Breast epithelium (tissue), 4 donors: ENCODE results near the gene UTP14A. TPM values are rescaled to one million over a fixed set of nuclear protein-coding genes. Genes with fewer than 3 reads are reported as not detected.
A peak's percentile ranks its signal among the peaks of the same experiment; 100 is the strongest.

ENCODE experiments used
- DNase-seq, 2 donors: peaks; one replicate each; pipeline ENCODE4 v3.0.0-alpha.2; 2019; ENCODE audit warnings: low spot score in 2 of 2
- H3K27ac ChIP-seq, 2 donors: fragments of 200-600 bp; sonication (generic) in 1 of 2; one replicate each; pipeline ENCODE4 v1.5.1; 2016 to 2019; ENCODE audit warnings: mild to moderate bottlenecking in 1 of 2
- H3K27me3 ChIP-seq, 2 donors: fragments of 200-600 bp; sonication (generic) in 1 of 2; one replicate each; pipeline versions ENCODE4 v1.5.1 to v1.6.0; 2017 to 2019; ENCODE audit warnings: control low read depth in 1 of 2, mild to moderate bottlenecking in 1 of 2
- H3K36me3 ChIP-seq: fragments of 200-600 bp; one replicate; pipeline ENCODE4 v1.5.1; 2019
- H3K4me1 ChIP-seq, 2 donors: fragments of 200-600 bp; sonication (generic); one replicate each; pipeline ENCODE4 v1.5.1; 2016 to 2019; ENCODE audit warnings: control low read depth in 1 of 2
- H3K4me3 ChIP-seq, 3 donors: fragments of 200-600 bp; sonication (generic); 1 replicate in 2 of 3; 2 replicates in 1 of 3; pipeline ENCODE4 v1.5.1; 2016 to 2019; ENCODE audit warnings: mild to moderate bottlenecking in 3 of 3, moderate library complexity in 2 of 3
- H3K9me3 ChIP-seq, 2 donors: fragments of 200-600 bp; sonication (generic) in 1 of 2; one replicate each; pipeline ENCODE4 v1.5.1; 2016 to 2019; ENCODE audit warnings: control low read depth in 1 of 2
- CTCF ChIP-seq, 3 donors: fragments of 450-650 bp; IDR thresholded peaks; one replicate each; pipeline ENCODE4 v1.5.1; 2016 to 2017; ENCODE audit warnings: antibody characterized with exemption in 3 of 3, mild to moderate bottlenecking in 3 of 3, moderate library complexity in 3 of 3
- POLR2A ChIP-seq: fragments of 450-650 bp; IDR thresholded peaks from one replicate; pipeline ENCODE4 v1.6.1; 2016; ENCODE audit warnings: antibody characterized with exemption, mild to moderate bottlenecking, moderate library complexity
- POLR2AphosphoS5 ChIP-seq, 3 donors: sonication (generic); formaldehyde crosslinking; IDR thresholded peaks; one replicate each; pipeline ENCODE4 v1.6.1; 2017; ENCODE audit warnings: antibody characterized with exemption in 3 of 3
- intact Hi-C: fragments of 100-400 bp; cut with DNase I; formaldehyde crosslinking; loops from one replicate; pipeline ENCODE4 v1.15.1; 2023; ENCODE audit warnings: low total_unique reads
- total RNA-seq, 3 donors: library from RNA; depleted of rRNA; stranded (reverse); fragments of >200 nt; gene quantifications; one replicate each; pipeline ENCODE4 v1.1.0, GENCODE V29; 2016

The UTP14A gene
- total RNA-seq, 3 donors from 2014 or later = 17.3 to 22.6 (median 20.8) TPM

GRCh38 chrX:129958814-129959492 lies 53.0 kb downstream of the UTP14A start:
- H3K27me3 ChIP-seq = peaks cover 0 to 6% of the 10 kb centered on the region in 2 donors
- H3K4me3 ChIP-seq = no peak overlapping the region
- intact Hi-C loops = no loop called here
- H3K27ac ChIP-seq = no peak overlapping the region
- no peaks in the 10 kb centered on the region for H3K4me1 ChIP-seq
- no peak for DNase-seq
- H3K9me3 ChIP-seq = no peaks in the 10 kb centered on the region
- TF ChIP-seq POLR2A = no peak
- TF ChIP-seq POLR2AphosphoS5 (IDR thresholded peaks at IDR 0.05) = no peak
- no peak for TF ChIP-seq CTCF (IDR thresholded peaks at IDR 0.05)
- no peaks in the 10 kb centered on the region for H3K36me3 ChIP-seq

GRCh38 chrX:129959493-129959832 lies 53.5 kb downstream of the UTP14A start:
- intact Hi-C loops = no loop called here
- no peak for TF ChIP-seq CTCF (IDR thresholded peaks at IDR 0.05)
- no peak for TF ChIP-seq POLR2AphosphoS5 (IDR thresholded peaks at IDR 0.05)
- no peak for TF ChIP-seq POLR2A
- Histone ChIP-seq H3K27me3 (peaks cover 0 to 4% of the 10 kb centered on the region in 2 donors), H3K27ac (no peak overlapping the region), H3K4me3 (no peak overlapping the region), H3K4me1 (no peaks in the 10 kb centered on the region), H3K9me3 (no peaks in the 10 kb centered on the region), H3K36me3 (no peaks in the 10 kb centered on the region)
- no peak for DNase-seq

GRCh38 chrX:129961180-129962083 lies 55.5 kb downstream of the UTP14A start:
- intact Hi-C loops = no loop called here
- Histone ChIP-seq H3K9me3 (no peaks in the 10 kb centered on the region), H3K36me3 (no peaks in the 10 kb centered on the region), H3K4me3 (peak overlapping the region in 2 of 3 donors; percentile 37 to 44), H3K4me1 (no peaks in the 10 kb centered on the region), H3K27me3 (peaks cover 0 to 4% of the 10 kb centered on the region in 2 donors), H3K27ac (peak overlapping the region; percentile 15 to 61)
- TF ChIP-seq POLR2A (no peak), CTCF (IDR thresholded peaks at IDR 0.05) (no peak), POLR2AphosphoS5 (IDR thresholded peaks at IDR 0.05) (no peak)
- DNase-seq = peak; percentile 67 to 70

- peaks cover 0 to 3% of the 10 kb centered on the region in 2 donors for H3K9me3 ChIP-seq
- no peaks in the 10 kb centered on the region for H3K36me3 ChIP-seq
- H3K27me3 ChIP-seq = peaks cover 0 to 4% of the 10 kb centered on the region in 2 donors
- TF ChIP-seq POLR2AphosphoS5 (IDR thresholded peaks at IDR 0.05) (no peak), POLR2A (no peak), CTCF (IDR thresholded peaks at IDR 0.05) (no peak)
- H3K4me3 ChIP-seq = no peak overlapping the region
- no peak overlapping the region for H3K27ac ChIP-seq
- DNase-seq = no peak
- no peaks in the 10 kb centered on the region for H3K4me1 ChIP-seq
- intact Hi-C loops = no loop called here
These were observed 57.8 kb downstream of the UTP14A start for GRCh38 chrX:129963729-129964128.

- Histone ChIP-seq H3K27me3 (peaks cover 0 to 4% of the 10 kb centered on the region in 2 donors), H3K4me3 (no peak overlapping the region), H3K4me1 (no peaks in the 10 kb centered on the region), H3K36me3 (no peaks in the 10 kb centered on the region), H3K27ac (no peak overlapping the region), H3K9me3 (peaks cover 0 to 10% of the 10 kb centered on the region in 2 donors)
- TF ChIP-seq POLR2AphosphoS5 (IDR thresholded peaks at IDR 0.05) (no peak), CTCF (IDR thresholded peaks at IDR 0.05) (no peak), POLR2A (no peak)
- DNase-seq = no peak
- intact Hi-C loops = no loop called here
These were observed 59.2 kb downstream of the UTP14A start for GRCh38 chrX:129965166-129965565.
